ENCODE measurements around the gene OR5A1. TPM values are rescaled to one million over a fixed set of nuclear protein-coding genes. Genes with fewer than 3 reads are reported as not detected.

The OR5A1 gene
- not detected in 2 replicates for total RNA-seq

DNA sequence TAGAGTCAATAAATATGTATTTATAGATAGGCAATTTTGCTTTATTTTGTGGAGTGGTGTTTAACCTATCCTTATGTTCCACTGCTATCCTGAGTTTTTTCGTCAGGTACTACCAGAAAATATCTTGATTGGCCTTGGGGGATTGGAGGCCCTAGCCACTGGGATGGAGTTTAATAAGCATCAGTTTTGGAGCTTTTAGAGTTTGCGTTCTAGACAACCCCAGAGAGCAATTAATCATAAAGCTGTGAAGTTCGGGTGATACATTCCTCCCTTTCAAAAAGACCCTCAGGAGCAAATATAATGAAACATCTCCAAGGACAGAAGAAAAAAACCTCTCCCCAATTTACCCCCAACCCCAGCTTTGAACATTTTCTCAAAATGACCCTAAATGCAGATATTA lies at the start of gene OR5A1:
Gene OR5A1 (plus strand): TSS at position 301 of the 400 bp plus-strand sequence. CDS start 6,700 bp downstream, outside the sequence.

DNA sequence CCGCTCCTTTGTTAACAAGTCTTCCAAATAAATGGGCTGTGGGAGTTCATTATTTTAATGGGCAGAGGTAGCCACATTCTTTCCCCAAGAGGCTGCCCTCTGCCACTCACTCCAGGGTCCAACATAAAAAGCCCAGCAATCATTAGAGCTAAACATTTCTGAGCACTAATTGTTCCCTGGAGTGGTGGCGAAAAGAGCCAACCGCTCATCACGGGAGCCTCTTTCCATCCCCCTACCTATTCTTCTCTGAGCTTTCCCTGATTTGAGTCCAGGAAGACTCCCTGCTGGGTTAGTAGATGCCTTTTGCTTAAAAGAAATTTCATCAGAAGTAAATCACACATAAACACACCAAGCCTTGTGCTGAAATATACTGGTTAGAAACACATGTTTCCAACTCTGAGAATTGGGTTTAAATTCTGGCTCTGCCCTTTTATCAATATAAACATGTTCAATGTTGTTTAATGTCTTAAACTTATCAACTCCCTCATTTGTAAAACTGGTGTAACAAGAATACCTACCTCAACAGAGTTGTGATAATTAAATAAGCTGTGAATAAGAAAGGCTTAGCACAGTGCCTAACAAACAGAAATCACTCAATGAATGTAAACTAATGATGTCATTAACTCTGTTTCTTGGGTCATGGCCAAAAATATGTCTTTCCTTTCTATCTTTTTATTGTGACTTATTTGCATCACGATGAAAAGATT lies 9.8 kb upstream of the OR5A1 start, which contains the start of gene OR5A2:
Gene OR5A2 (minus strand): TSS at position 53 of the 707 bp plus-strand sequence. CDS start 3,460 bp downstream, outside the sequence.

DNA sequence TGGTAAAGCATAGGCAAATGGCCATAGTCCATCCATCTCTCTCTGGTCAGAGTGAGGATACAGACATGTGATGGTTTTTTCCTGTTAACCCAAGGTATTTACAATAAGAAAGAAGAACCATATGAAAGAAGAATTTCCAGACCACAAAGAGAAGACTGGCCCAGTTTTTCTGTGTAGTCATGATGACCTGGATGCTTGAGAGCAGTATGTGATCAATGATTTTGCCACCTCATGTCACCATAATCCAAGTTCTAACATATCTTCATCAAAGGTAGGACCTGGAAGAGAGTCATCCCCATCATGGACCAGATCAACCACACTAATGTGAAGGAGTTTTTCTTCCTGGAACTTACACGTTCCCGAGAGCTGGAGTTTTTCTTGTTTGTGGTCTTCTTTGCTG lies 20.4 kb downstream of the OR5A1 start, which contains the start of gene OR4D6:
Gene OR4D6 (plus strand): TSS at position 301 of the 400 bp plus-strand sequence. CDS start 0 bp downstream, at position 301.

GRCh38 chr11:59473015-59473414 lies 36.7 kb downstream of the OR5A1 start, which contains the start of gene OR4D10:
OR4D10 (plus strand) TSS chr11:59473315; CDS start chr11:59477430, 4,115 bp downstream.

Other genes with a start within 250 kb of the OR5A1 start
- gene MPEG1, start 223.5 kb upstream of the OR5A1 start, total RNA-seq: not detected in 2 replicates
- not detected in 2 replicates for gene OR5AN1, start 77.6 kb upstream of the OR5A1 start, total RNA-seq
- gene OR5A2, start 10.1 kb upstream of the OR5A1 start, total RNA-seq: not detected in 2 replicates
- gene OR4D6, start 20.5 kb downstream of the OR5A1 start, total RNA-seq: not detected in 2 replicates
- gene OR4D10, start 36.8 kb downstream of the OR5A1 start, total RNA-seq: not detected in 2 replicates
- not detected in 2 replicates for gene OR4D11, start 67.1 kb downstream of the OR5A1 start, total RNA-seq
- not detected in 2 replicates for gene OR4D9, start 75.1 kb downstream of the OR5A1 start, total RNA-seq
- 24.9 and 26.6 TPM in 2 replicates for gene OSBP, start 179.3 kb downstream of the OR5A1 start, total RNA-seq
- gene PATL1, start 232.6 kb downstream of the OR5A1 start, total RNA-seq: 2.9 and 7.0 TPM in 2 replicates

Data from epithelial cell of umbilical artery (primary cell).